Transverse colon (tissue), 4 donors: Measurements from ENCODE around the gene ORM1. TPM values are rescaled to one million over a fixed set of nuclear protein-coding genes. Genes with fewer than 3 reads are reported as not detected.

Source experiments
- DNase-seq: peaks from one replicate; pipeline ENCODE4 v3.0.0-alpha.2; 2019
- H3K27ac ChIP-seq, 4 donors: fragments of 200-600 bp; sonication (generic); 2 replicates each; pipeline ENCODE4 v1.5.1; 2016 to 2018; ENCODE audit warnings: inconsistent platforms in 4 of 4
- H3K27me3 ChIP-seq: fragments of 200-600 bp; sonication (generic); 2 replicates; pipeline ENCODE4 v1.5.1; 2017; ENCODE audit warnings: inconsistent platforms
- H3K36me3 ChIP-seq, 4 donors: fragments of 200-600 bp; sonication (generic); 2 replicates each; pipeline ENCODE4 v1.5.1; 2017 to 2019; ENCODE audit warnings: inconsistent platforms in 4 of 4
- H3K4me1 ChIP-seq, 4 donors: fragments of 200-600 bp; sonication (generic); 2 replicates each; pipeline ENCODE4 v1.5.1; 2017 to 2020; ENCODE audit warnings: inconsistent platforms in 4 of 4
- H3K4me3 ChIP-seq, 4 donors: fragments of 200-600 bp; sonication (generic); 1 replicate in 1 of 4; 2 replicates in 3 of 4; pipeline versions ENCODE4 v1.5.1 to v1.6.1; 2017 to 2019; ENCODE audit warnings: inconsistent platforms in 4 of 4
- H3K9me3 ChIP-seq, 2 donors: fragments of 200-600 bp; sonication (generic); 2 replicates each; pipeline ENCODE4 v1.5.1; 2017 to 2019; ENCODE audit warnings: inconsistent platforms in 2 of 2
- CTCF ChIP-seq, 5 experiments: fragments of 200-600 bp in 3 of 5; fragments of 450-650 bp in 2 of 5; sonication (generic) in 3 of 5; IDR thresholded peaks; 1 replicate in 2 of 5; 2 replicates in 3 of 5; pipeline ENCODE4 v1.5.1; 2016 to 2017; ENCODE audit warnings: antibody characterized with exemption in 5 of 5, inconsistent platforms in 3 of 5, mild to moderate bottlenecking in 2 of 5, moderate library complexity in 1 of 5
- EP300 ChIP-seq: sonication (generic); formaldehyde crosslinking; IDR thresholded peaks from one replicate; pipeline ENCODE4 v1.6.1; 2017; ENCODE audit warnings: antibody characterized with exemption, low read depth
- POLR2A ChIP-seq: fragments of 450-650 bp; IDR thresholded peaks from one replicate; pipeline ENCODE4 v1.6.1; 2016; ENCODE audit warnings: antibody characterized with exemption, mild to moderate bottlenecking, moderate library complexity
- POLR2AphosphoS5 ChIP-seq, 3 donors: sonication (generic); formaldehyde crosslinking; IDR thresholded peaks; one replicate each; pipeline ENCODE4 v1.6.1; 2016; ENCODE audit warnings: antibody characterized with exemption in 3 of 3
- WGBS, 2 donors: methylation state at CpG; one replicate each; pipeline ENCODE4 v1.1.5; 2018; ENCODE audit warnings: low coverage in 1 of 2; 5-methylcytosine and 5-hydroxymethylcytosine counted together
- in situ Hi-C, 4 donors: fragments of 200-750 bp; cut with MboI; loops; one replicate each; pipeline versions ENCODE4 v1.15.0 to v1.15.1; 2017; ENCODE audit warnings: low sequenced_read_pairs in 3 of 4, low pct_ligation_motif_present in 1 of 4, low pct_unique_long_range_greater_than_20kb in 1 of 4
- intact Hi-C: fragments of 100-400 bp; cut with DNase I; formaldehyde crosslinking; loops from one replicate; pipeline ENCODE4 v1.15.1; 2023; ENCODE audit warnings: low total_unique reads
- total RNA-seq, 4 donors: library from RNA; depleted of rRNA; stranded (reverse); fragments of >200 nt; gene quantifications; one replicate each; pipeline ENCODE4 v1.1.0, GENCODE V29; 2016

Gene ORM1
- total RNA-seq, 4 donors from 2014 or later, result not detected

GRCh38 chr9:114299286-114300152 is 23.4 kb upstream of the ORM1 start:
- in situ Hi-C loops, result loop anchor here in 3 of 4 donors (10.0 to 25.0 kb wide), 3 partner anchors 212 to 487 kb away; partner anchors contain the start of genes AMBP (in 1 of the 3) and KIF12 (in 1 of the 3)
- peak; percentile 2 for DNase-seq
- 83% methylated on average over 15 of the region's 15 CpGs; no CpG with 5 or more reads in 1 of the 2 donors for WGBS, 2 donors
- Histone ChIP-seq H3K27ac (no peak overlapping the region), H3K36me3 (no peaks in the 10 kb centered on the region), H3K9me3 (no peaks in the 10 kb centered on the region), H3K4me3 (no peak overlapping the region), H3K4me1 (no peaks in the 10 kb centered on the region), H3K27me3 (no peaks in the 10 kb centered on the region)
- intact Hi-C loops, result no loop called here
- TF ChIP-seq CTCF (IDR thresholded peaks at IDR 0.05) (no peak), POLR2A (no peak), EP300 (no peak), POLR2AphosphoS5 (IDR thresholded peaks at IDR 0.05) (no peak)

- Histone ChIP-seq H3K4me3 (no peak overlapping the region), H3K27ac (no peak overlapping the region), H3K9me3 (no peaks in the 10 kb centered on the region), H3K36me3 (no peaks in the 10 kb centered on the region), H3K4me1 (no peaks in the 10 kb centered on the region), H3K27me3 (no peaks in the 10 kb centered on the region)
- WGBS, 2 donors, result 77 to 90% methylated on average over 4 of the region's 4 CpGs
- peak; percentile 3 for DNase-seq
- in situ Hi-C loops (no loop called here), intact Hi-C loops (no loop called here)
- no peak for TF ChIP-seq EP300
- TF ChIP-seq POLR2AphosphoS5 (IDR thresholded peaks at IDR 0.05), result no peak
- TF ChIP-seq POLR2A, result no peak
- TF ChIP-seq CTCF (IDR thresholded peaks at IDR 0.05), result no peak
Observed at GRCh38 chr9:114300153-114300845, 22.6 kb upstream of the ORM1 start.

GRCh38 chr9:114300846-114301797 is 21.8 kb upstream of the ORM1 start:
- Histone ChIP-seq H3K27me3 (no peaks in the 10 kb centered on the region), H3K27ac (no peak overlapping the region), H3K9me3 (no peaks in the 10 kb centered on the region), H3K36me3 (no peaks in the 10 kb centered on the region), H3K4me1 (no peaks in the 10 kb centered on the region), H3K4me3 (no peak overlapping the region)
- TF ChIP-seq POLR2AphosphoS5 (IDR thresholded peaks at IDR 0.05) (no peak), POLR2A (no peak), EP300 (no peak), CTCF (IDR thresholded peaks at IDR 0.05) (no peak)
- peak; percentile 4 for DNase-seq
- in situ Hi-C loops (no loop called here), intact Hi-C loops (no loop called here)
- WGBS, 2 donors, result 91% methylated on average over 31 of the region's 31 CpGs; no CpG with 5 or more reads in 1 of the 2 donors
